Liver (tissue), 9 donors: Measurements from ENCODE around the gene PPFIBP2. TPM values are rescaled to one million over a fixed set of nuclear protein-coding genes. Genes with fewer than 3 reads are reported as not detected.

ENCODE experiments used
- DNase-seq: peaks from one replicate; pipeline ENCODE4 v3.0.0-alpha.2; 2017; ENCODE audit warnings: low spot score
- H3K27ac ChIP-seq, 2 donors: one replicate each; pipeline ENCODE4 v1.7.0; 2013; ENCODE audit warnings: inconsistent platforms in 2 of 2, low read length in 2 of 2, control low read depth in 1 of 2, low read depth in 1 of 2, mild to moderate bottlenecking in 1 of 2
- H3K27me3 ChIP-seq, 4 donors: one replicate each; pipeline versions ENCODE4 v1.6.1 to v1.7.0; 2013; ENCODE audit warnings: low read length in 3 of 4, inconsistent platforms in 1 of 4, mild to moderate bottlenecking in 1 of 4, moderate library complexity in 1 of 4; ENCODE audit not compliant: control insufficient read depth in 4 of 4, insufficient read depth in 4 of 4
- H3K36me3 ChIP-seq, 4 donors: one replicate each; pipeline versions ENCODE4 v1.6.1 to v1.7.0; 2013; ENCODE audit warnings: low read length in 3 of 4, mild to moderate bottlenecking in 3 of 4, low read depth in 1 of 4, moderate library complexity in 1 of 4; ENCODE audit not compliant: control insufficient read depth in 4 of 4, insufficient read depth in 3 of 4
- H3K4me1 ChIP-seq, 4 donors: one replicate each; pipeline versions ENCODE4 v1.6.1 to v1.7.0; 2013; ENCODE audit warnings: low read length in 3 of 4, mild to moderate bottlenecking in 3 of 4, moderate library complexity in 1 of 4; ENCODE audit not compliant: control insufficient read depth in 4 of 4, insufficient read depth in 4 of 4
- H3K4me3 ChIP-seq, 3 donors: one replicate each; pipeline versions ENCODE4 v1.6.1 to v1.7.0; 2013; ENCODE audit warnings: low read length in 3 of 3, control low read depth in 1 of 3, low read depth in 1 of 3, mild to moderate bottlenecking in 1 of 3
- H3K9ac ChIP-seq, 2 donors: one replicate each; pipeline ENCODE4 v1.7.0; 2013; ENCODE audit warnings: low read length in 2 of 2, mild to moderate bottlenecking in 2 of 2, moderate library complexity in 2 of 2, control low read depth in 1 of 2, low read depth in 1 of 2
- H3K9me3 ChIP-seq, 4 donors: one replicate each; pipeline versions ENCODE4 v1.6.1 to v1.7.0; 2013; ENCODE audit warnings: low read length in 3 of 4; ENCODE audit not compliant: control insufficient read depth in 4 of 4
- EGR1 ChIP-seq, 2 donors: IDR thresholded peaks; 2 replicates each; pipeline ENCODE4 v1.6.1; 2016 to 2018; ENCODE audit warnings: antibody characterized with exemption in 2 of 2, low read depth in 2 of 2
- FOXA1 ChIP-seq: IDR thresholded peaks from 2 replicates; pipeline ENCODE4 v1.6.1; 2016; ENCODE audit warnings: antibody characterized with exemption
- FOXA2 ChIP-seq: IDR thresholded peaks from 2 replicates; pipeline ENCODE4 v1.6.1; 2016; ENCODE audit warnings: antibody characterized with exemption
- GABPA ChIP-seq, 2 donors: IDR thresholded peaks in 1 of 2; conservative IDR thresholded peaks in 1 of 2; 2 replicates each; pipeline ENCODE4 v1.6.1; 2016; ENCODE audit warnings: antibody characterized with exemption in 2 of 2, mild to moderate bottlenecking in 1 of 2, moderate library complexity in 1 of 2
- HNF4A ChIP-seq, 2 donors: conservative IDR thresholded peaks; 2 replicates each; pipeline ENCODE4 v1.6.1; 2016; ENCODE audit warnings: antibody characterized with exemption in 2 of 2, mild to moderate bottlenecking in 2 of 2
- HNF4G ChIP-seq: IDR thresholded peaks from 2 replicates; pipeline ENCODE4 v1.6.1; 2016; ENCODE audit warnings: antibody characterized with exemption
- JUND ChIP-seq, 2 donors: IDR thresholded peaks; 2 replicates each; pipeline ENCODE4 v1.6.1; 2016; ENCODE audit warnings: antibody characterized with exemption in 2 of 2
- NR2F2 ChIP-seq: IDR thresholded peaks from 2 replicates; pipeline ENCODE4 v1.6.1; 2016; ENCODE audit warnings: antibody characterized with exemption
- RAD21 ChIP-seq, 2 donors: IDR thresholded peaks; 2 replicates each; pipeline ENCODE4 v1.6.1; 2016; ENCODE audit warnings: antibody characterized with exemption in 2 of 2, mild to moderate bottlenecking in 2 of 2
- RXRA ChIP-seq, 2 donors: IDR thresholded peaks; 2 replicates each; pipeline ENCODE4 v1.6.1; 2017 to 2018; ENCODE audit warnings: antibody characterized with exemption in 2 of 2, mild to moderate bottlenecking in 1 of 2
- SP1 ChIP-seq: IDR thresholded peaks from 2 replicates; pipeline ENCODE4 v1.6.1; 2018; ENCODE audit warnings: antibody characterized with exemption, mild to moderate bottlenecking
- TAF1 ChIP-seq: conservative IDR thresholded peaks from 2 replicates; pipeline ENCODE4 v1.6.1; 2016; ENCODE audit warnings: antibody characterized with exemption, mild to moderate bottlenecking
- YY1 ChIP-seq: IDR thresholded peaks from 2 replicates; pipeline ENCODE4 v1.6.1; 2016; ENCODE audit warnings: antibody characterized with exemption, mild to moderate bottlenecking
- WGBS: extraction: QIAGEN DNeasy Blood & Tissue Kit; methylation state at CpG from one replicate; pipeline ENCODE4 v1.1.7; 2013; 5-methylcytosine and 5-hydroxymethylcytosine counted together
- polyA plus RNA-seq, 2 donors: library from polyadenylated mRNA; stranded (reverse) in 1 of 2; unstranded in 1 of 2; fragments of 200-250 nt in 1 of 2; fragments of >200 nt in 1 of 2; fragmentation: Nextera tagmentation in 1 of 2; extraction: Ambion mirVana in 1 of 2; gene quantifications; one replicate each; pipeline versions ENCODE4 v1.2.1 to v1.2.3, GENCODE V29; 2013 to 2015
- total RNA-seq, 2 donors: library from RNA; depleted of rRNA; stranded (reverse); fragments of >200 nt; gene quantifications; one replicate each; pipeline ENCODE4 v1.2.3, GENCODE V29; 2014
- TF ChIP-seq, protein P1 (sequence below): IDR thresholded peaks from 2 replicates; pipeline ENCODE4 v1.6.1; 2016; ENCODE audit warnings: antibody characterized with exemption, mild to moderate bottlenecking
- TF ChIP-seq, protein P2 (sequence below): IDR thresholded peaks from 2 replicates; pipeline ENCODE4 v1.6.1; 2016; ENCODE audit warnings: antibody characterized with exemption
- TF ChIP-seq, protein P3 (sequence below): IDR thresholded peaks from 2 replicates; pipeline ENCODE4 v1.6.1; 2016; ENCODE audit warnings: antibody characterized with exemption
- TF ChIP-seq, protein P4 (sequence below): fragments of 150-350 bp; IDR thresholded peaks from 2 replicates; pipeline ENCODE4 v1.5.1; 2017; ENCODE audit warnings: improper control_type of control experiment, low read depth, low read length; ENCODE audit not compliant: missing input control
- donor health status: healthy.
- donor health status: healthy.
- donor health status: healthy.
- donor health status: healthy.
- donor health status: healthy.

PPFIBP2 gene
- total and polyA plus RNA-seq, 4 donors, result 19.6 to 80.0 (median 23.2) TPM

DNA sequence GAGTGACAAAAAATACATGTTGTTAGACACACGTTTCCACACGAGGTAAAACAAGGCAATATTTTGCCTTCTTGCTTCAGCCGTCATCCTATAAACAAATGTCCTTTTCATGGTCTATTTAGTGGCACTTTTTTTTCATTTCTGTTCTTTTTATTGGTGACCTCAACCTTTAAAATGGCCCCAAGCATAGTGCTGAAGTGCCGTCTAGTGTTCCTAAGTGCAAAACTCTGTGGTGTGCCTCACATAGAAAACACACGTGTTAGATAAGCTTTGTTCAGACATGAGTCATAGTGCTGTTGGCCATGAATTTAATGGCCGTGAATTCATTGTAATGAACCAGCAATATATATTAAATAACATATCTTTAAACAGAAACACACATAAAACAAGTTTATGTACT lies 176.8 kb downstream of the PPFIBP2 start:
- Histone ChIP-seq H3K9me3 (no peaks in the 10 kb centered on the region), H3K27me3 (no peaks in the 10 kb centered on the region), H3K4me1 (peaks cover 0 to 4% (median 3%) of the 10 kb centered on the region in 4 donors), H3K36me3 (no peaks in the 10 kb centered on the region), H3K27ac (no peak overlapping the region), H3K4me3 (no peak overlapping the region), H3K9ac (no peak overlapping the region)
- WGBS, result 67% methylated on average over 6 of the region's 6 CpGs
- DNase-seq, result no peak
- TF ChIP-seq, protein P1, sequence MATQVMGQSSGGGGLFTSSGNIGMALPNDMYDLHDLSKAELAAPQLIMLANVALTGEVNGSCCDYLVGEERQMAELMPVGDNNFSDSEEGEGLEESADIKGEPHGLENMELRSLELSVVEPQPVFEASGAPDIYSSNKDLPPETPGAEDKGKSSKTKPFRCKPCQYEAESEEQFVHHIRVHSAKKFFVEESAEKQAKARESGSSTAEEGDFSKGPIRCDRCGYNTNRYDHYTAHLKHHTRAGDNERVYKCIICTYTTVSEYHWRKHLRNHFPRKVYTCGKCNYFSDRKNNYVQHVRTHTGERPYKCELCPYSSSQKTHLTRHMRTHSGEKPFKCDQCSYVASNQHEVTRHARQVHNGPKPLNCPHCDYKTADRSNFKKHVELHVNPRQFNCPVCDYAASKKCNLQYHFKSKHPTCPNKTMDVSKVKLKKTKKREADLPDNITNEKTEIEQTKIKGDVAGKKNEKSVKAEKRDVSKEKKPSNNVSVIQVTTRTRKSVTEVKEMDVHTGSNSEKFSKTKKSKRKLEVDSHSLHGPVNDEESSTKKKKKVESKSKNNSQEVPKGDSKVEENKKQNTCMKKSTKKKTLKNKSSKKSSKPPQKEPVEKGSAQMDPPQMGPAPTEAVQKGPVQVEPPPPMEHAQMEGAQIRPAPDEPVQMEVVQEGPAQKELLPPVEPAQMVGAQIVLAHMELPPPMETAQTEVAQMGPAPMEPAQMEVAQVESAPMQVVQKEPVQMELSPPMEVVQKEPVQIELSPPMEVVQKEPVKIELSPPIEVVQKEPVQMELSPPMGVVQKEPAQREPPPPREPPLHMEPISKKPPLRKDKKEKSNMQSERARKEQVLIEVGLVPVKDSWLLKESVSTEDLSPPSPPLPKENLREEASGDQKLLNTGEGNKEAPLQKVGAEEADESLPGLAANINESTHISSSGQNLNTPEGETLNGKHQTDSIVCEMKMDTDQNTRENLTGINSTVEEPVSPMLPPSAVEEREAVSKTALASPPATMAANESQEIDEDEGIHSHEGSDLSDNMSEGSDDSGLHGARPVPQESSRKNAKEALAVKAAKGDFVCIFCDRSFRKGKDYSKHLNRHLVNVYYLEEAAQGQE, result no peak
- TF ChIP-seq JUND (IDR thresholded peaks at IDR 0.05), result no peak
- TF ChIP-seq FOXA1, result no peak
- TF ChIP-seq YY1, result no peak
- TF ChIP-seq, protein P2, sequence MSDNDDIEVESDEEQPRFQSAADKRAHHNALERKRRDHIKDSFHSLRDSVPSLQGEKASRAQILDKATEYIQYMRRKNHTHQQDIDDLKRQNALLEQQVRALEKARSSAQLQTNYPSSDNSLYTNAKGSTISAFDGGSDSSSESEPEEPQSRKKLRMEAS, result no peak
- no peak for TF ChIP-seq TAF1
- TF ChIP-seq RXRA (IDR thresholded peaks at IDR 0.05), result no peak
- no peak for TF ChIP-seq FOXA2
- no peak for TF ChIP-seq HNF4A (conservative IDR thresholded peaks at IDR 0.05)
- no peak for TF ChIP-seq HNF4G
- TF ChIP-seq, protein P3, sequence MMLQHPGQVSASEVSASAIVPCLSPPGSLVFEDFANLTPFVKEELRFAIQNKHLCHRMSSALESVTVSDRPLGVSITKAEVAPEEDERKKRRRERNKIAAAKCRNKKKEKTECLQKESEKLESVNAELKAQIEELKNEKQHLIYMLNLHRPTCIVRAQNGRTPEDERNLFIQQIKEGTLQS, result no peak
- TF ChIP-seq SP1, result no peak

GRCh38 chr11:7691759-7692350 lies 178.1 kb downstream of the PPFIBP2 start:
- 72% methylated on average over 6 of the region's 6 CpGs for WGBS

More at GRCh38 chr11:7691759-7692350, 178.1 kb downstream of the PPFIBP2 start:
- Histone ChIP-seq H3K4me3 (no peak overlapping the region), H3K36me3 (no peaks in the 10 kb centered on the region), H3K4me1 (peaks cover 0 to 4% (median 3%) of the 10 kb centered on the region in 4 donors), H3K9me3 (no peaks in the 10 kb centered on the region), H3K27ac (no peak overlapping the region), H3K27me3 (no peaks in the 10 kb centered on the region), H3K9ac (no peak overlapping the region)
- no peak for DNase-seq
- no peak for TF ChIP-seq HNF4A (conservative IDR thresholded peaks at IDR 0.05)
- TF ChIP-seq RAD21 (IDR thresholded peaks at IDR 0.05), result no peak
- TF ChIP-seq NR2F2, result no peak
- no peak for TF ChIP-seq SP1
- TF ChIP-seq, protein P2, result no peak
- TF ChIP-seq JUND (IDR thresholded peaks at IDR 0.05), result no peak
- TF ChIP-seq HNF4G, result no peak
- no peak for TF ChIP-seq GABPA (IDR thresholded peaks at IDR 0.05 in 1 of 2, conservative IDR thresholded peaks at IDR 0.05 in 1 of 2)
- TF ChIP-seq FOXA2, result no peak
- TF ChIP-seq, protein P4, sequence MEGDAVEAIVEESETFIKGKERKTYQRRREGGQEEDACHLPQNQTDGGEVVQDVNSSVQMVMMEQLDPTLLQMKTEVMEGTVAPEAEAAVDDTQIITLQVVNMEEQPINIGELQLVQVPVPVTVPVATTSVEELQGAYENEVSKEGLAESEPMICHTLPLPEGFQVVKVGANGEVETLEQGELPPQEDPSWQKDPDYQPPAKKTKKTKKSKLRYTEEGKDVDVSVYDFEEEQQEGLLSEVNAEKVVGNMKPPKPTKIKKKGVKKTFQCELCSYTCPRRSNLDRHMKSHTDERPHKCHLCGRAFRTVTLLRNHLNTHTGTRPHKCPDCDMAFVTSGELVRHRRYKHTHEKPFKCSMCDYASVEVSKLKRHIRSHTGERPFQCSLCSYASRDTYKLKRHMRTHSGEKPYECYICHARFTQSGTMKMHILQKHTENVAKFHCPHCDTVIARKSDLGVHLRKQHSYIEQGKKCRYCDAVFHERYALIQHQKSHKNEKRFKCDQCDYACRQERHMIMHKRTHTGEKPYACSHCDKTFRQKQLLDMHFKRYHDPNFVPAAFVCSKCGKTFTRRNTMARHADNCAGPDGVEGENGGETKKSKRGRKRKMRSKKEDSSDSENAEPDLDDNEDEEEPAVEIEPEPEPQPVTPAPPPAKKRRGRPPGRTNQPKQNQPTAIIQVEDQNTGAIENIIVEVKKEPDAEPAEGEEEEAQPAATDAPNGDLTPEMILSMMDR, result no peak
- TF ChIP-seq YY1, result no peak
- no peak for TF ChIP-seq RXRA (IDR thresholded peaks at IDR 0.05)
- TF ChIP-seq, protein P3, result no peak
- TF ChIP-seq FOXA1, result no peak
- no peak for TF ChIP-seq EGR1 (IDR thresholded peaks at IDR 0.05; ENCODE audit: low read depth in 2 of 2)
- TF ChIP-seq, protein P1, result no peak
